GM23338 (cell line): ENCODE data around the gene HLCS. TPM values are rescaled to one million over a fixed set of nuclear protein-coding genes. Genes with fewer than 3 reads are reported as not detected.

Experiments
- ATAC-seq: fragments of 200-7000 bp; cut with Tn5 transposase; 3 replicates; pipeline ENCODE4 v1.9.1; 2020
- DNase-seq: peaks from one replicate; pipeline ENCODE4 v3.0.0-alpha.2; 2015; ENCODE audit warnings: low spot score
- H2AFZ ChIP-seq: fragments of 200-600 bp; sonication (generic); 2 replicates; pipeline ENCODE4 v1.8.0; 2016; ENCODE audit warnings: antibody characterized with exemption, mild to moderate bottlenecking, moderate library complexity
- H3F3A ChIP-seq: fragments of 200-600 bp; sonication (generic); replicated peaks from 2 replicates; pipeline ENCODE4 v1.8.0; 2017; ENCODE audit warnings: antibody characterized with exemption, mixed run types, low read depth
- H3K27ac ChIP-seq: fragments of 200-600 bp; sonication (generic); 2 replicates; pipeline ENCODE4 v1.6.1; 2016; ENCODE audit warnings: low read depth
- H3K27me3 ChIP-seq: fragments of 200-600 bp; sonication (generic); 2 replicates; pipeline ENCODE4 v1.8.0; 2016; ENCODE audit warnings: mild to moderate bottlenecking, mixed run types, moderate library complexity; ENCODE audit not compliant: insufficient read depth
- H3K36me3 ChIP-seq: fragments of 200-600 bp; sonication (generic); 2 replicates; pipeline ENCODE4 v1.8.0; 2016; ENCODE audit warnings: mild to moderate bottlenecking; ENCODE audit not compliant: insufficient read depth
- H3K4me1 ChIP-seq: fragments of 200-600 bp; sonication (generic); 2 replicates; pipeline ENCODE4 v1.8.0; 2016; ENCODE audit warnings: mild to moderate bottlenecking, moderate library complexity; ENCODE audit not compliant: insufficient read depth
- H3K4me2 ChIP-seq: fragments of 200-600 bp; sonication (generic); 2 replicates; pipeline ENCODE4 v1.7.1; 2017; ENCODE audit warnings: mixed run types
- H3K4me3 ChIP-seq: fragments of 200-600 bp; sonication (generic); 2 replicates; pipeline ENCODE4 v1.6.1; 2016; ENCODE audit warnings: mixed run types
- H3K79me2 ChIP-seq: fragments of 200-600 bp; sonication (generic); replicated peaks from 2 replicates; pipeline ENCODE4 v1.8.0; 2017; ENCODE audit warnings: mild to moderate bottlenecking; ENCODE audit not compliant: insufficient read depth
- H3K9me2 ChIP-seq: fragments of 200-600 bp; sonication (generic); 2 replicates; pipeline ENCODE4 v1.8.0; 2017; ENCODE audit not compliant: insufficient read depth
- H4K20me1 ChIP-seq: fragments of 200-600 bp; sonication (generic); replicated peaks from 2 replicates; pipeline ENCODE4 v1.8.0; 2017; ENCODE audit warnings: mild to moderate bottlenecking; ENCODE audit not compliant: insufficient read depth
- H3K27ac Mint-ChIP-seq: 2 replicates; pipeline ENCODE4 v1.8.0; 2020; ENCODE audit warnings: inconsistent platforms, mild to moderate bottlenecking, moderate library complexity, mixed read lengths
- H3K27me3 Mint-ChIP-seq: 3 replicates; pipeline ENCODE4 v1.8.0; 2022; ENCODE audit warnings: low read depth, mild to moderate bottlenecking, moderate library complexity, mixed read lengths, inconsistent platforms; ENCODE audit not compliant: insufficient read depth, poor library complexity
- H3K36me3 Mint-ChIP-seq: 3 replicates; pipeline ENCODE4 v1.8.0; 2021; ENCODE audit warnings: low read depth, mild to moderate bottlenecking, inconsistent platforms, moderate library complexity, mixed read lengths
- H3K4me1 Mint-ChIP-seq: 3 replicates; pipeline ENCODE4 v1.8.0; 2020; ENCODE audit warnings: mild to moderate bottlenecking, inconsistent platforms, mixed read lengths
- H3K4me3 Mint-ChIP-seq: 3 replicates; pipeline ENCODE4 v1.8.0; 2021; ENCODE audit warnings: moderate library complexity, mild to moderate bottlenecking, inconsistent platforms, mixed read lengths
- H3K9me3 Mint-ChIP-seq: 3 replicates; pipeline ENCODE4 v1.8.0; 2020; ENCODE audit warnings: moderate library complexity, mild to moderate bottlenecking, inconsistent platforms, mixed read lengths
- CREB1 ChIP-seq: fragments of 250-450 bp; sonication (Bioruptor Pico); IDR thresholded peaks from 2 replicates; pipeline ENCODE4 v1.5.0; 2020; ENCODE audit warnings: low read depth, mild to moderate bottlenecking, moderate library complexity
- EZH2 ChIP-seq: fragments of 200-600 bp; sonication (generic); IDR thresholded peaks from one replicate; pipeline ENCODE4 v1.8.0; 2017; ENCODE audit warnings: antibody characterized with exemption, mild to moderate bottlenecking, low read depth; ENCODE audit not compliant: unreplicated experiment
- EZH2phosphoT487 ChIP-seq: fragments of 200-600 bp; sonication (generic); IDR thresholded peaks from one replicate; pipeline ENCODE4 v1.8.1; 2018; ENCODE audit warnings: antibody characterized with exemption; ENCODE audit not compliant: unreplicated experiment
- JUNB ChIP-seq: IDR thresholded peaks from one replicate; pipeline ENCODE4 v1.6.1; 2016; ENCODE audit warnings: antibody characterized with exemption; ENCODE audit not compliant: unreplicated experiment
- NANOG ChIP-seq: IDR thresholded peaks from 2 replicates; pipeline ENCODE4 v1.6.1; 2016; ENCODE audit warnings: antibody characterized with exemption, borderline replicate concordance
- POLR2AphosphoS5 ChIP-seq: IDR thresholded peaks from 2 replicates; pipeline ENCODE4 v1.6.1; 2016; ENCODE audit warnings: antibody characterized with exemption, low read depth
- STAT1 ChIP-seq: IDR thresholded peaks from one replicate; pipeline ENCODE4 v1.6.1; 2016; ENCODE audit warnings: antibody characterized with exemption; ENCODE audit not compliant: unreplicated experiment
- ZNF114 ChIP-seq: fragments of 250-450 bp; sonication (Bioruptor Pico); IDR thresholded peaks from 2 replicates; pipeline ENCODE4 v1.5.0; 2020; ENCODE audit warnings: mild to moderate bottlenecking, moderate library complexity
- ZNF331 ChIP-seq: fragments of 250-450 bp; sonication (Bioruptor Pico); IDR thresholded peaks from 2 replicates; pipeline ENCODE4 v1.5.0; 2020; ENCODE audit warnings: low read depth, mild to moderate bottlenecking, moderate library complexity
- polyA plus RNA-seq: library from polyadenylated mRNA; unstranded; fragments of >200 nt; fragmentation: Nextera tagmentation; extraction: Ambion mirVana; gene quantifications from 2 replicates; pipeline ENCODE4 v1.2.1, GENCODE V29; 2016
- total RNA-seq: library from RNA; depleted of rRNA; stranded (reverse); fragments of >200 nt; shearing (Covaris generic); gene quantifications from 2 replicates; pipeline ENCODE4 v1.2.3, GENCODE V29; 2014
- TF ChIP-seq, protein P1 (sequence below), 2 experiments: fragments of 200-600 bp in 1 of 2; sonication (generic) in 1 of 2; conservative IDR thresholded peaks; 2 replicates each; pipeline versions ENCODE4 v1.5.1 to v1.6.1; 2016 to 2017; ENCODE audit warnings: antibody characterized with exemption in 2 of 2, low read depth in 2 of 2, mild to moderate bottlenecking in 2 of 2, moderate library complexity in 1 of 2
- TF ChIP-seq, protein P2 (sequence below): fragments of 250-450 bp; sonication (Bioruptor Pico); IDR thresholded peaks from 2 replicates; pipeline ENCODE4 v1.5.0; 2020; ENCODE audit warnings: mild to moderate bottlenecking, moderate library complexity
- TF ChIP-seq, protein P3 (sequence below): IDR thresholded peaks from one replicate; pipeline ENCODE4 v1.6.1; 2018; ENCODE audit warnings: antibody characterized with exemption; ENCODE audit not compliant: unreplicated experiment
- TF ChIP-seq, protein P4 (sequence below): IDR thresholded peaks from 2 replicates; pipeline ENCODE4 v1.6.1; 2016; ENCODE audit warnings: antibody characterized with exemption

HLCS gene
- total and polyA plus RNA-seq, 2 experiments from 2014 or later = 6.1 to 14.7 TPM

DNA sequence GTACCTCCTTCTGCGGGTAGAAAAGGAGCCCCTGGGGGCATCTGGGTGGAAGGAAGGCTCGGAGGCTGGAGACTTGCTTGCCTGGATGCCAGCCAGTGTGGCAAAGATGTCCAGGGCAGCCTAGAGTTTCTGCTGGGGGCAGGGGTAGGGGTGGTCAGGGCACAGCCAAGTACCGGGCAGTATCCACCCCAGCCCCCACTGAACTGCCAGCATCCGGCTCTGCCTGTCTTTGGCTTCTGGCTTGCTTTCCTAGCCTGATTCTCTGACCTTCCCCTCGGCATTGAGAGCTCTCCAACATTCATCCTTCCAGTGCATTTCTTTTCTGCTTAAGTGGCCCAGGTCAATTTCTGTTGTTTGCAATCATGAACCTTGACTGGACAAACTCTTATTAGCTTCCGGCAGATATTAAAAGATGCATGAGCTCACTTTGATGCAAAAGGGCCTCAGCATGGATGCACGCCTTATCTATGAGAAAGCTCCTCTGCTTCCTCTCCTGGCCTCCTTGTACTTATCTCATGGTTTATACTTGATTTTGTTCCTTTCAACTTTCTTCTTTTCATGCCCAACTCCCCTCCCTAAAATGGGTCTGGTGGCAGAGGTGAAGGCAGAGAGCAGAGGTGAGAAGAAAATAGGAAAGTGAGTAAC, 116.9 kb downstream of the HLCS start:
- H3K9me3 Mint-ChIP-seq = no peaks in the 10 kb centered on the region
- Histone ChIP-seq H3F3A (no peaks in the 10 kb centered on the region), H3K9me2 (no peaks in the 10 kb centered on the region), H3K4me3 (no peak overlapping the region), H2AFZ (no peak overlapping the region), H3K27ac (no peak overlapping the region), H4K20me1 (no peaks in the 10 kb centered on the region), H3K36me3 (no peaks in the 10 kb centered on the region), H3K79me2 (no peaks in the 10 kb centered on the region), H3K27me3 (no peaks in the 10 kb centered on the region), H3K4me2 (no peak overlapping the region), H3K4me1 (no peaks in the 10 kb centered on the region; the same call in 1 of the 2 replicates)
- TF ChIP-seq POLR2AphosphoS5 (no peak), ZNF331 (CRISPR knock-in tag) (no peak), STAT1 (no peak), EZH2 (no peak), ZNF114 (no peak), CREB1 (CRISPR knock-in tag) (no peak), EZH2phosphoT487 (no peak), JUNB (no peak), NANOG (no peak)
- TF ChIP-seq, protein P1, sequence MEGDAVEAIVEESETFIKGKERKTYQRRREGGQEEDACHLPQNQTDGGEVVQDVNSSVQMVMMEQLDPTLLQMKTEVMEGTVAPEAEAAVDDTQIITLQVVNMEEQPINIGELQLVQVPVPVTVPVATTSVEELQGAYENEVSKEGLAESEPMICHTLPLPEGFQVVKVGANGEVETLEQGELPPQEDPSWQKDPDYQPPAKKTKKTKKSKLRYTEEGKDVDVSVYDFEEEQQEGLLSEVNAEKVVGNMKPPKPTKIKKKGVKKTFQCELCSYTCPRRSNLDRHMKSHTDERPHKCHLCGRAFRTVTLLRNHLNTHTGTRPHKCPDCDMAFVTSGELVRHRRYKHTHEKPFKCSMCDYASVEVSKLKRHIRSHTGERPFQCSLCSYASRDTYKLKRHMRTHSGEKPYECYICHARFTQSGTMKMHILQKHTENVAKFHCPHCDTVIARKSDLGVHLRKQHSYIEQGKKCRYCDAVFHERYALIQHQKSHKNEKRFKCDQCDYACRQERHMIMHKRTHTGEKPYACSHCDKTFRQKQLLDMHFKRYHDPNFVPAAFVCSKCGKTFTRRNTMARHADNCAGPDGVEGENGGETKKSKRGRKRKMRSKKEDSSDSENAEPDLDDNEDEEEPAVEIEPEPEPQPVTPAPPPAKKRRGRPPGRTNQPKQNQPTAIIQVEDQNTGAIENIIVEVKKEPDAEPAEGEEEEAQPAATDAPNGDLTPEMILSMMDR (conservative IDR thresholded peaks at IDR 0.05; ENCODE audit: low read depth in 2 of 2) = no peak
- TF ChIP-seq, protein P2, sequence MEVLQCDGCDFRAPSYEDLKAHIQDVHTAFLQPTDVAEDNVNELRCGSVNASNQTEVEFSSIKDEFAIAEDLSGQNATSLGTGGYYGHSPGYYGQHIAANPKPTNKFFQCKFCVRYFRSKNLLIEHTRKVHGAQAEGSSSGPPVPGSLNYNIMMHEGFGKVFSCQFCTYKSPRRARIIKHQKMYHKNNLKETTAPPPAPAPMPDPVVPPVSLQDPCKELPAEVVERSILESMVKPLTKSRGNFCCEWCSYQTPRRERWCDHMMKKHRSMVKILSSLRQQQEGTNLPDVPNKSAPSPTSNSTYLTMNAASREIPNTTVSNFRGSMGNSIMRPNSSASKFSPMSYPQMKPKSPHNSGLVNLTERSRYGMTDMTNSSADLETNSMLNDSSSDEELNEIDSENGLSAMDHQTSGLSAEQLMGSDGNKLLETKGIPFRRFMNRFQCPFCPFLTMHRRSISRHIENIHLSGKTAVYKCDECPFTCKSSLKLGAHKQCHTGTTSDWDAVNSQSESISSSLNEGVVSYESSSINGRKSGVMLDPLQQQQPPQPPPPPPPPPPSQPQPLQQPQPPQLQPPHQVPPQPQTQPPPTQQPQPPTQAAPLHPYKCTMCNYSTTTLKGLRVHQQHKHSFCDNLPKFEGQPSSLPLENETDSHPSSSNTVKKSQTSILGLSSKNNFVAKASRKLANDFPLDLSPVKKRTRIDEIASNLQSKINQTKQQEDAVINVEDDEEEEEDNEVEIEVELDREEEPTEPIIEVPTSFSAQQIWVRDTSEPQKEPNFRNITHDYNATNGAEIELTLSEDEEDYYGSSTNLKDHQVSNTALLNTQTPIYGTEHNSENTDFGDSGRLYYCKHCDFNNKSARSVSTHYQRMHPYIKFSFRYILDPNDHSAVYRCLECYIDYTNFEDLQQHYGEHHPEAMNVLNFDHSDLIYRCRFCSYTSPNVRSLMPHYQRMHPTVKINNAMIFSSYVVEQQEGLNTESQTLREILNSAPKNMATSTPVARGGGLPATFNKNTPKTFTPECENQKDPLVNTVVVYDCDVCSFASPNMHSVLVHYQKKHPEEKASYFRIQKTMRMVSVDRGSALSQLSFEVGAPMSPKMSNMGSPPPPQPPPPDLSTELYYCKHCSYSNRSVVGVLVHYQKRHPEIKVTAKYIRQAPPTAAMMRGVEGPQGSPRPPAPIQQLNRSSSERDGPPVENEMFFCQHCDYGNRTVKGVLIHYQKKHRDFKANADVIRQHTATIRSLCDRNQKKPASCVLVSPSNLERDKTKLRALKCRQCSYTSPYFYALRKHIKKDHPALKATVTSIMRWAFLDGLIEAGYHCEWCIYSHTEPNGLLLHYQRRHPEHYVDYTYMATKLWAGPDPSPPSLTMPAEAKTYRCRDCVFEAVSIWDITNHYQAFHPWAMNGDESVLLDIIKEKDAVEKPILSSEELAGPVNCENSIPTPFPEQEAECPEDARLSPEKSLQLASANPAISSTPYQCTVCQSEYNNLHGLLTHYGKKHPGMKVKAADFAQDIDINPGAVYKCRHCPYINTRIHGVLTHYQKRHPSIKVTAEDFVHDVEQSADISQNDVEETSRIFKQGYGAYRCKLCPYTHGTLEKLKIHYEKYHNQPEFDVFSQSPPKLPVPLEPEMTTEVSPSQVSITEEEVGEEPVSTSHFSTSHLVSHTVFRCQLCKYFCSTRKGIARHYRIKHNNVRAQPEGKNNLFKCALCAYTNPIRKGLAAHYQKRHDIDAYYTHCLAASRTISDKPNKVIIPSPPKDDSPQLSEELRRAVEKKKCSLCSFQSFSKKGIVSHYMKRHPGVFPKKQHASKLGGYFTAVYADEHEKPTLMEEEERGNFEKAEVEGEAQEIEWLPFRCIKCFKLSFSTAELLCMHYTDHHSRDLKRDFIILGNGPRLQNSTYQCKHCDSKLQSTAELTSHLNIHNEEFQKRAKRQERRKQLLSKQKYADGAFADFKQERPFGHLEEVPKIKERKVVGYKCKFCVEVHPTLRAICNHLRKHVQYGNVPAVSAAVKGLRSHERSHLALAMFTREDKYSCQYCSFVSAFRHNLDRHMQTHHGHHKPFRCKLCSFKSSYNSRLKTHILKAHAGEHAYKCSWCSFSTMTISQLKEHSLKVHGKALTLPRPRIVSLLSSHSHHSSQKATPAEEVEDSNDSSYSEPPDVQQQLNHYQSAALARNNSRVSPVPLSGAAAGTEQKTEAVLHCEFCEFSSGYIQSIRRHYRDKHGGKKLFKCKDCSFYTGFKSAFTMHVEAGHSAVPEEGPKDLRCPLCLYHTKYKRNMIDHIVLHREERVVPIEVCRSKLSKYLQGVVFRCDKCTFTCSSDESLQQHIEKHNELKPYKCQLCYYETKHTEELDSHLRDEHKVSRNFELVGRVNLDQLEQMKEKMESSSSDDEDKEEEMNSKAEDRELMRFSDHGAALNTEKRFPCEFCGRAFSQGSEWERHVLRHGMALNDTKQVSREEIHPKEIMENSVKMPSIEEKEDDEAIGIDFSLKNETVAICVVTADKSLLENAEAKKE (CRISPR knock-in tag) = no peak
- TF ChIP-seq, protein P3, sequence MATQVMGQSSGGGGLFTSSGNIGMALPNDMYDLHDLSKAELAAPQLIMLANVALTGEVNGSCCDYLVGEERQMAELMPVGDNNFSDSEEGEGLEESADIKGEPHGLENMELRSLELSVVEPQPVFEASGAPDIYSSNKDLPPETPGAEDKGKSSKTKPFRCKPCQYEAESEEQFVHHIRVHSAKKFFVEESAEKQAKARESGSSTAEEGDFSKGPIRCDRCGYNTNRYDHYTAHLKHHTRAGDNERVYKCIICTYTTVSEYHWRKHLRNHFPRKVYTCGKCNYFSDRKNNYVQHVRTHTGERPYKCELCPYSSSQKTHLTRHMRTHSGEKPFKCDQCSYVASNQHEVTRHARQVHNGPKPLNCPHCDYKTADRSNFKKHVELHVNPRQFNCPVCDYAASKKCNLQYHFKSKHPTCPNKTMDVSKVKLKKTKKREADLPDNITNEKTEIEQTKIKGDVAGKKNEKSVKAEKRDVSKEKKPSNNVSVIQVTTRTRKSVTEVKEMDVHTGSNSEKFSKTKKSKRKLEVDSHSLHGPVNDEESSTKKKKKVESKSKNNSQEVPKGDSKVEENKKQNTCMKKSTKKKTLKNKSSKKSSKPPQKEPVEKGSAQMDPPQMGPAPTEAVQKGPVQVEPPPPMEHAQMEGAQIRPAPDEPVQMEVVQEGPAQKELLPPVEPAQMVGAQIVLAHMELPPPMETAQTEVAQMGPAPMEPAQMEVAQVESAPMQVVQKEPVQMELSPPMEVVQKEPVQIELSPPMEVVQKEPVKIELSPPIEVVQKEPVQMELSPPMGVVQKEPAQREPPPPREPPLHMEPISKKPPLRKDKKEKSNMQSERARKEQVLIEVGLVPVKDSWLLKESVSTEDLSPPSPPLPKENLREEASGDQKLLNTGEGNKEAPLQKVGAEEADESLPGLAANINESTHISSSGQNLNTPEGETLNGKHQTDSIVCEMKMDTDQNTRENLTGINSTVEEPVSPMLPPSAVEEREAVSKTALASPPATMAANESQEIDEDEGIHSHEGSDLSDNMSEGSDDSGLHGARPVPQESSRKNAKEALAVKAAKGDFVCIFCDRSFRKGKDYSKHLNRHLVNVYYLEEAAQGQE = no peak
- TF ChIP-seq, protein P4, sequence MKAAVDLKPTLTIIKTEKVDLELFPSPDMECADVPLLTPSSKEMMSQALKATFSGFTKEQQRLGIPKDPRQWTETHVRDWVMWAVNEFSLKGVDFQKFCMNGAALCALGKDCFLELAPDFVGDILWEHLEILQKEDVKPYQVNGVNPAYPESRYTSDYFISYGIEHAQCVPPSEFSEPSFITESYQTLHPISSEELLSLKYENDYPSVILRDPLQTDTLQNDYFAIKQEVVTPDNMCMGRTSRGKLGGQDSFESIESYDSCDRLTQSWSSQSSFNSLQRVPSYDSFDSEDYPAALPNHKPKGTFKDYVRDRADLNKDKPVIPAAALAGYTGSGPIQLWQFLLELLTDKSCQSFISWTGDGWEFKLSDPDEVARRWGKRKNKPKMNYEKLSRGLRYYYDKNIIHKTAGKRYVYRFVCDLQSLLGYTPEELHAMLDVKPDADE = no peak
- H3K4me1 Mint-ChIP-seq = no peaks in the 10 kb centered on the region
- H3K4me3 Mint-ChIP-seq = no peak overlapping the region
- no peak overlapping the region for H3K27ac Mint-ChIP-seq
- ATAC-seq = no peak
- no peak for DNase-seq
- no peaks in the 10 kb centered on the region for H3K36me3 Mint-ChIP-seq
- no peaks in the 10 kb centered on the region for H3K27me3 Mint-ChIP-seq
